ENCODE measurements around the gene PRKCA. TPM values are rescaled to one million over a fixed set of nuclear protein-coding genes. Genes with fewer than 3 reads are reported as not detected.

The PRKCA gene
- total and polyA plus RNA-seq, 2 donors from 2014 or later, result 8.0 to 50.8 TPM

GRCh38 chr17:66272811-66273585 is 29.4 kb upstream of the PRKCA start:
- no peak overlapping the region for H3K27ac ChIP-seq (ENCODE audit: low read depth in 2 of 2, low read length in 2 of 2)
- intact Hi-C loops (cut with DNase I), result no loop called here
- no peak for FAIRE-seq
- no peaks in the 10 kb centered on the region for H3K27me3 ChIP-seq (ENCODE audit: control insufficient read depth, insufficient read depth, low read length)
- no peak overlapping the region for H3K9ac ChIP-seq (ENCODE audit: low read length in 3 of 3)
- H3K4me3 ChIP-seq (ENCODE audit: low read length in 3 of 3), result no peak overlapping the region
- DNase-seq, result peak in 1 of 5 donors; percentile 26
- no peaks in the 10 kb centered on the region for H3K4me1 ChIP-seq (ENCODE audit: control insufficient read depth in 2 of 3, insufficient read depth in 2 of 3, low read depth in 1 of 3, low read length in 3 of 3)
- no peaks in the 10 kb centered on the region for H3K36me3 ChIP-seq (ENCODE audit: control insufficient read depth in 2 of 3, insufficient read depth in 3 of 3, low read length in 3 of 3)
- peaks cover 0 to 4% (median 0%) of the 10 kb centered on the region in 3 donors for H3K9me3 ChIP-seq (ENCODE audit: control insufficient read depth in 2 of 3, insufficient read depth in 1 of 3, low read length in 3 of 3)
- TF ChIP-seq CTCF (IDR thresholded peaks at IDR 0.05; ENCODE audit: borderline replicate concordance, extremely low read depth, insufficient read depth), result no peak

- no peak overlapping the region for H3K27ac ChIP-seq (ENCODE audit: low read depth in 2 of 2, low read length in 2 of 2)
- H3K4me3 ChIP-seq (ENCODE audit: low read length in 3 of 3), result no peak overlapping the region
- H3K27me3 ChIP-seq (ENCODE audit: control insufficient read depth, insufficient read depth, low read length), result no peaks in the 10 kb centered on the region
- FAIRE-seq, result no peak
- no peaks in the 10 kb centered on the region for H3K4me1 ChIP-seq (ENCODE audit: control insufficient read depth in 2 of 3, insufficient read depth in 2 of 3, low read depth in 1 of 3, low read length in 3 of 3)
- intact Hi-C loops (cut with DNase I), result no loop called here
- H3K9ac ChIP-seq (ENCODE audit: low read length in 3 of 3), result no peak overlapping the region
- no peak for DNase-seq
- TF ChIP-seq CTCF (IDR thresholded peaks at IDR 0.05; ENCODE audit: borderline replicate concordance, extremely low read depth, insufficient read depth), result no peak
- peaks cover 0 to 4% (median 0%) of the 10 kb centered on the region in 3 donors for H3K9me3 ChIP-seq (ENCODE audit: control insufficient read depth in 2 of 3, insufficient read depth in 1 of 3, low read length in 3 of 3)
- no peaks in the 10 kb centered on the region for H3K36me3 ChIP-seq (ENCODE audit: control insufficient read depth in 2 of 3, insufficient read depth in 3 of 3, low read length in 3 of 3)
These were observed 28.9 kb upstream of the PRKCA start for GRCh38 chr17:66273586-66273848.

- H3K27ac ChIP-seq (ENCODE audit: low read depth in 2 of 2, low read length in 2 of 2), result no peak overlapping the region
- H3K4me3 ChIP-seq (ENCODE audit: low read length in 3 of 3), result no peak overlapping the region
- H3K36me3 ChIP-seq (ENCODE audit: control insufficient read depth in 2 of 3, insufficient read depth in 3 of 3, low read length in 3 of 3), result no peaks in the 10 kb centered on the region
- no peak for FAIRE-seq
- no peak for DNase-seq
- intact Hi-C loops (cut with DNase I), result no loop called here
- no peak overlapping the region for H3K9ac ChIP-seq (ENCODE audit: low read length in 3 of 3)
- H3K9me3 ChIP-seq (ENCODE audit: control insufficient read depth in 2 of 3, insufficient read depth in 1 of 3, low read length in 3 of 3), result no peaks in the 10 kb centered on the region
- H3K4me1 ChIP-seq (ENCODE audit: control insufficient read depth in 2 of 3, insufficient read depth in 2 of 3, low read depth in 1 of 3, low read length in 3 of 3), result no peaks in the 10 kb centered on the region
- no peaks in the 10 kb centered on the region for H3K27me3 ChIP-seq (ENCODE audit: control insufficient read depth, insufficient read depth, low read length)
- no peak for TF ChIP-seq CTCF (IDR thresholded peaks at IDR 0.05; ENCODE audit: borderline replicate concordance, extremely low read depth, insufficient read depth)
These were observed 26.8 kb upstream of the PRKCA start for GRCh38 chr17:66275651-66276050.
